Measurements from ENCODE around the gene TOMM40. TPM values are rescaled to one million over a fixed set of nuclear protein-coding genes. Genes with fewer than 3 reads are reported as not detected.

The TOMM40 gene
- total RNA-seq, 2 experiments from 2014 or later = 25.4 to 26.8 TPM

GRCh38 chr19:44947041-44947581 lies 56.1 kb downstream of the TOMM40 start:
- H3K27me3 ChIP-seq (ENCODE audit: control insufficient read depth in 1 of 2, insufficient read depth in 2 of 2, low read length in 2 of 2) = no peaks in the 10 kb centered on the region
- H3K9me3 Mint-ChIP-seq = no peaks in the 10 kb centered on the region
- H3K4me3 ChIP-seq (ENCODE audit: low read length) = no peak overlapping the region
- DNase-seq (no peak), ATAC-seq (ENCODE audit: poor library complexity) (no peak)
- intact Hi-C loops (cut with DNase I, micrococcal nuclease) = no loop called here
- H3K4me3 Mint-ChIP-seq = no peak overlapping the region
- peaks cover 6% of the 10 kb centered on the region for H3K4me1 ChIP-seq (ENCODE audit: insufficient read depth, low read length)
- no peak overlapping the region for H3K27ac Mint-ChIP-seq
- CTCF ChIA-PET = no interaction called here
- no peaks in the 10 kb centered on the region for H3K27me3 Mint-ChIP-seq
- H3K36me3 ChIP-seq (ENCODE audit: insufficient read depth, low read length) = peaks cover 4% of the 10 kb centered on the region
- TF ChIP-seq CTCF (IDR thresholded peaks at IDR 0.05) = no peak
- H3K9me3 ChIP-seq (ENCODE audit: control insufficient read depth in 1 of 2, insufficient read depth in 1 of 2, low read length in 2 of 2) = no peaks in the 10 kb centered on the region
- POLR2A ChIA-PET = no interaction called here
- no peak overlapping the region for H3K27ac ChIP-seq (ENCODE audit: low read depth in 1 of 2, low read length in 2 of 2)
- peaks cover 5% of the 10 kb centered on the region for H3K4me1 Mint-ChIP-seq (ENCODE audit: low read depth)
- H3K36me3 Mint-ChIP-seq (ENCODE audit: low read depth) = peaks cover 5% of the 10 kb centered on the region

- intact Hi-C loops (cut with DNase I, micrococcal nuclease) = no loop called here
- TF ChIP-seq CTCF (IDR thresholded peaks at IDR 0.05) = no peak
- no peak for ATAC-seq (ENCODE audit: poor library complexity)
- no peak for DNase-seq
- Histone ChIP-seq H3K27ac (ENCODE audit: low read depth in 1 of 2, low read length in 2 of 2) (no peak overlapping the region), H3K36me3 (ENCODE audit: insufficient read depth, low read length) (peaks cover 4% of the 10 kb centered on the region), H3K4me1 (ENCODE audit: insufficient read depth, low read length) (peaks cover 6% of the 10 kb centered on the region), H3K9me3 (ENCODE audit: control insufficient read depth in 1 of 2, insufficient read depth in 1 of 2, low read length in 2 of 2) (no peaks in the 10 kb centered on the region), H3K27me3 (ENCODE audit: control insufficient read depth in 1 of 2, insufficient read depth in 2 of 2, low read length in 2 of 2) (no peaks in the 10 kb centered on the region), H3K4me3 (ENCODE audit: low read length) (no peak overlapping the region)
- Mint-ChIP-seq H3K4me1 (ENCODE audit: low read depth) (peaks cover 5% of the 10 kb centered on the region), H3K27ac (no peak overlapping the region), H3K27me3 (no peaks in the 10 kb centered on the region), H3K9me3 (no peaks in the 10 kb centered on the region), H3K4me3 (no peak overlapping the region), H3K36me3 (ENCODE audit: low read depth) (peaks cover 5% of the 10 kb centered on the region)
- POLR2A ChIA-PET = no interaction called here
- CTCF ChIA-PET = no interaction called here
Observed at GRCh38 chr19:44948237-44948636, 57.2 kb downstream of the TOMM40 start.

- no peak overlapping the region for H3K4me3 ChIP-seq (ENCODE audit: low read length)
- peaks cover 5% of the 10 kb centered on the region for H3K36me3 Mint-ChIP-seq (ENCODE audit: low read depth)
- DNase-seq (no peak), ATAC-seq (ENCODE audit: poor library complexity) (no peak)
- H3K9me3 ChIP-seq (ENCODE audit: control insufficient read depth in 1 of 2, insufficient read depth in 1 of 2, low read length in 2 of 2) = no peaks in the 10 kb centered on the region
- intact Hi-C loops (cut with DNase I, micrococcal nuclease) = no loop called here
- ChIA-PET CTCF (no interaction called here), POLR2A (no interaction called here)
- H3K27me3 Mint-ChIP-seq = no peaks in the 10 kb centered on the region
- no peak overlapping the region for H3K27ac Mint-ChIP-seq
- peaks cover 12% of the 10 kb centered on the region for H3K4me1 ChIP-seq (ENCODE audit: insufficient read depth, low read length)
- H3K27me3 ChIP-seq (ENCODE audit: control insufficient read depth in 1 of 2, insufficient read depth in 2 of 2, low read length in 2 of 2) = no peaks in the 10 kb centered on the region
- H3K4me1 Mint-ChIP-seq (ENCODE audit: low read depth) = peaks cover 5% of the 10 kb centered on the region
- TF ChIP-seq CTCF (IDR thresholded peaks at IDR 0.05) = no peak
- H3K4me3 Mint-ChIP-seq = no peak overlapping the region
- no peak overlapping the region for H3K27ac ChIP-seq (ENCODE audit: low read depth in 1 of 2, low read length in 2 of 2)
- peaks cover 4% of the 10 kb centered on the region for H3K36me3 ChIP-seq (ENCODE audit: insufficient read depth, low read length)
- no peaks in the 10 kb centered on the region for H3K9me3 Mint-ChIP-seq
Observed at GRCh38 chr19:44948763-44949374, 57.8 kb downstream of the TOMM40 start.
